Measurements from ENCODE around the gene BICRA.

GRCh38 chr19:47660435-47660832, 51.5 kb downstream of the BICRA start:
- TF ChIP-seq CTCF (IDR thresholded peaks at IDR 0.05; ENCODE audit: insufficient read depth, low read length) (no peak), POLR2AphosphoS5 (IDR thresholded peaks at IDR 0.05; ENCODE audit: low read depth) (no peak)

All from HL-60 (cell line).